ENCODE results near the gene ATF6. TPM values are rescaled to one million over a fixed set of nuclear protein-coding genes. Genes with fewer than 3 reads are reported as not detected.

The ATF6 gene
- total and polyA plus RNA-seq, 9 of the 15 experiments (the other 6 are each of a cell fraction or from before 2014, with no cell fraction given) = 11.7 to 32.4 (median 20.4) TPM

DNA sequence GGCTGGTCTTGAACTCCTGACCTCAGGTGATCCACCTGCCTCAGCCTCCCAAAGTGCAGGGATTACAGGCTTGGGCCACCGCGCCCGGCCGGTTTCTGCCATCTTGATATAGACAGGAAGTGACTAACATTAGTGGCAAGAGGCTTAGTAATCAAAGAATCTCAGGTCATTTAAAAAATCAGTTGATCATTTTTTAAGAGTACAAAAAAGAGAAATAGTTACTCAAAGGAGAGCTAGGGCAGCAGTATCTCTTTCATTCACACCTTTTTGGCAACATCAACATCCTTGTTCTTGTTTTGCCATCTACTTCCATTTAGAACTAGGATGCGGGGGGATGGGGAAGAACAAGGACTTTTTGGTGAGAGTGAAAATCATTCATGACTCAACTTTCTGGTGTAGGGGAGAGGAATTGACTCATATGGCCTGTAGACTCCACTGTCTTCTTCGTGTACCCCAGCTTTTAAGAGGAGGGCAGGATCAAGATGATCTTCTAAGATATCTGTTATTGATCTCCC is 36.0 kb upstream of the ATF6 start:
- Histone ChIP-seq H3K4me1 (replicated peaks in 1 of 2; ENCODE audit: control insufficient read depth in 2 of 2, insufficient read depth in 2 of 2, low read length in 2 of 2) (peaks cover 21 to 46% of the 10 kb centered on the region in 2 experiments), H3K9ac (ENCODE audit: insufficient read depth in 1 of 2, low read depth in 2 of 2, low read length in 2 of 2) (no peak overlapping the region), H3K4me3 (no peak overlapping the region), H3K36me3 (ENCODE audit: control insufficient read depth, insufficient read depth, low read length) (no peaks in the 10 kb centered on the region), H3K27ac (ENCODE audit: extremely low read depth, low read depth, low read length) (peak overlapping the region; percentile 41; the same call in 2 of the 3 replicates), H2AFZ (ENCODE audit: low read depth, low read length) (peak overlapping the region; percentile 47; the same call in 1 of the 2 replicates), H3K27me3 (ENCODE audit: control insufficient read depth in 2 of 2, insufficient read depth in 2 of 2, low read length in 2 of 2) (no peaks in the 10 kb centered on the region), H4K20me1 (replicated peaks; ENCODE audit: control insufficient read depth, insufficient read depth, low read length) (no peaks in the 10 kb centered on the region), H3K9me3 (replicated peaks; ENCODE audit: control insufficient read depth, insufficient read depth, low read depth, low read length) (no peaks in the 10 kb centered on the region), H3K79me2 (ENCODE audit: control insufficient read depth, insufficient read depth, low read length) (peaks cover 24% of the 10 kb centered on the region), H3K4me2 (ENCODE audit: insufficient read depth, low read length) (no peak overlapping the region; the same call in 1 of the 2 replicates), H3K9me1 (ENCODE audit: control insufficient read depth, insufficient read depth, low read length) (no peaks in the 10 kb centered on the region)
- WGBS (ENCODE audit: insufficient coverage, low coverage, missing lambda C conversion rate) = 5% methylated on average over 6 of the region's 6 CpGs
- CTCF ChIA-PET (ENCODE audit: low intra/inter-chr PET ratio) = no interaction called here
- intact Hi-C loops (cut with micrococcal nuclease) = no loop called here
- ATAC-seq = no peak
- in situ Hi-C loops (cut with MboI) = no loop called here
- POLR2A ChIA-PET = interaction anchor here (1.4 kb wide), 1 partner anchor 14 kb away, joined by 3 read pairs; no protein-coding TSS in a partner anchor
- peak in 3 of 4 experiments; percentile 26 to 63 (median 50) for DNase-seq (ENCODE audit: extremely low read depth in 1 of 4, low spot score in 3 of 4)
- no TSS peak for BruUV-seq (replicated peaks)
- FAIRE-seq = no peak
- TF ChIP-seq GABPA (tag; conservative IDR thresholded peaks at IDR 0.05; ENCODE audit: low read depth) (peak; percentile 35; the same call in 1 of the 2 replicates), ERF (CRISPR knock-in tag; IDR thresholded peaks at IDR 0.05) (no peak), RBFOX2 (IDR thresholded peaks at IDR 0.05; ENCODE audit: low read depth, low read length) (no peak), FOXK2 (conservative IDR thresholded peaks at IDR 0.05 in 1 of 2, IDR thresholded peaks at IDR 0.05 in 1 of 2; ENCODE audit: low read depth in 2 of 2) (0 out of 4 replicates have a peak, but pooled peaks of 1 of the 2 experiments have one; percentile 28), JUND (IDR thresholded peaks at IDR 0.05; ENCODE audit: borderline replicate concordance, low read depth, low read length) (peak; percentile 65), JUND (tag; IDR thresholded peaks at IDR 0.05; ENCODE audit: borderline replicate concordance, low read depth, low read length) (peak; percentile 60; the same call in 2 of the 3 replicates), GTF2A2 (tag; IDR thresholded peaks at IDR 0.05) (no peak), CTBP1 (IDR thresholded peaks at IDR 0.05; ENCODE audit: borderline replicate concordance) (0 out of 2 replicates have a peak, but pooled peaks have one; percentile 26), ZEB2 (IDR thresholded peaks at IDR 0.05) (0 out of 2 replicates have a peak, but pooled peaks have one; percentile 56), PHB2 (IDR thresholded peaks at IDR 0.05; ENCODE audit: low read depth) (no peak), KDM2B (CRISPR knock-in tag; IDR thresholded peaks at IDR 0.05) (no peak), RBM14 (IDR thresholded peaks at IDR 0.05; ENCODE audit: borderline replicate concordance, insufficient read depth, low read depth, low read length) (no peak), DPF2 (IDR thresholded peaks at IDR 0.05) (peak; percentile 81; the same call in 1 of the 2 replicates), ZNF395 (CRISPR knock-in tag; IDR thresholded peaks at IDR 0.05) (0 out of 2 replicates have a peak, but pooled peaks have one; percentile 42), ZNF584 (CRISPR knock-in tag; IDR thresholded peaks at IDR 0.05; ENCODE audit: low read depth) (0 out of 2 replicates have a peak, but pooled peaks have one; percentile 38), MAX (CRISPR knock-in tag; IDR thresholded peaks at IDR 0.05) (no peak), SMARCA4 (IDR thresholded peaks at IDR 0.05) (peak; percentile 73), ZNF589 (CRISPR knock-in tag; IDR thresholded peaks at IDR 0.05; ENCODE audit: low read depth) (0 out of 2 replicates have a peak, but pooled peaks have one; percentile 58), GTF2B (IDR thresholded peaks at IDR 0.05; ENCODE audit: extremely low read depth, insufficient read length) (no peak), EP300 (IDR thresholded peaks at IDR 0.05; ENCODE audit: low read length) (peak; percentile 20; the same call in 1 of the 2 replicates)
